Lung (tissue), 12 donors: ENCODE results near the gene RTTN. TPM values are rescaled to one million over a fixed set of nuclear protein-coding genes. Genes with fewer than 3 reads are reported as not detected.

ENCODE experiments used
- ATAC-seq: fragments of 200-7000 bp; cut with Tn5 transposase; one replicate; pipeline ENCODE4 v1.9.1; 2020; ENCODE audit warnings: moderate number of reproducible peaks; ENCODE audit not compliant: insufficient read depth, low FRiP score
- DNase-seq, 3 donors: peaks; one replicate each; pipeline ENCODE4 v3.0.0-alpha.2; 2013 to 2017
- H3K27ac ChIP-seq, 2 donors: one replicate each; pipeline ENCODE4 v1.5.1; 2013; ENCODE audit warnings: mild to moderate bottlenecking in 2 of 2, moderate library complexity in 2 of 2, control low read depth in 1 of 2, inconsistent platforms in 1 of 2, low read depth in 1 of 2, low read length in 1 of 2
- H3K27me3 ChIP-seq, 3 donors: one replicate each; pipeline ENCODE4 v1.5.1; 2013; ENCODE audit warnings: low read length in 2 of 3; ENCODE audit not compliant: control insufficient read depth in 3 of 3, insufficient read depth in 3 of 3
- H3K36me3 ChIP-seq, 4 donors: one replicate each; pipeline ENCODE4 v1.5.1; 2013; ENCODE audit warnings: low read length in 4 of 4, mild to moderate bottlenecking in 1 of 4, moderate library complexity in 1 of 4; ENCODE audit not compliant: control insufficient read depth in 4 of 4, insufficient read depth in 4 of 4
- H3K4me1 ChIP-seq, 5 donors: one replicate each; pipeline ENCODE4 v1.5.1; 2013; ENCODE audit warnings: low read length in 5 of 5, mild to moderate bottlenecking in 2 of 5, moderate library complexity in 1 of 5; ENCODE audit not compliant: control insufficient read depth in 5 of 5, insufficient read depth in 5 of 5
- H3K4me3 ChIP-seq: one replicate; pipeline ENCODE4 v1.5.1; 2013; ENCODE audit warnings: mild to moderate bottlenecking, control low read depth, moderate library complexity
- H3K9ac ChIP-seq, 2 donors: one replicate each; pipeline ENCODE4 v1.5.1; 2013; ENCODE audit warnings: low read length in 2 of 2, control low read depth in 1 of 2; ENCODE audit not compliant: insufficient read depth in 1 of 2
- H3K9me3 ChIP-seq, 4 donors: one replicate each; pipeline ENCODE4 v1.5.1; 2013; ENCODE audit warnings: low read length in 3 of 4, mild to moderate bottlenecking in 1 of 4, moderate library complexity in 1 of 4; ENCODE audit not compliant: control insufficient read depth in 4 of 4, insufficient read depth in 3 of 4
- WGBS, 2 donors: extraction: QIAGEN DNeasy Blood & Tissue Kit; methylation state at CpG; one replicate each; pipeline ENCODE4 v1.1.7; 2013; 5-methylcytosine and 5-hydroxymethylcytosine counted together
- polyA plus RNA-seq, 2 donors: library from polyadenylated mRNA; stranded (reverse); fragments of 200-250 nt; gene quantifications; one replicate each; pipeline ENCODE4 v1.2.1, GENCODE V29; 2013
- total RNA-seq, 2 donors: library from RNA; depleted of rRNA in 1 of 2; stranded (reverse); fragments of >200 nt in 1 of 2; gene quantifications; one replicate each; pipeline ENCODE4 v1.2.1, GENCODE V29; 2014 to 2021
- TF ChIP-seq, protein P1 (sequence below): IDR thresholded peaks from 2 replicates; pipeline ENCODE4 v1.5.1; 2012; ENCODE audit warnings: mild to moderate bottlenecking; ENCODE audit errors: control extremely low read depth, extremely low read depth
- donor health status: control.
- donor health status: control.
- donor health status: Bipolar disorder and iron deficiency.
- donor health status: healthy.
- donor health status: DM: yes; HTN: yes; CAD: no.

Gene RTTN
- total and polyA plus RNA-seq, 4 donors = 2.1 to 50.8 (median 9.2) TPM

DNA sequence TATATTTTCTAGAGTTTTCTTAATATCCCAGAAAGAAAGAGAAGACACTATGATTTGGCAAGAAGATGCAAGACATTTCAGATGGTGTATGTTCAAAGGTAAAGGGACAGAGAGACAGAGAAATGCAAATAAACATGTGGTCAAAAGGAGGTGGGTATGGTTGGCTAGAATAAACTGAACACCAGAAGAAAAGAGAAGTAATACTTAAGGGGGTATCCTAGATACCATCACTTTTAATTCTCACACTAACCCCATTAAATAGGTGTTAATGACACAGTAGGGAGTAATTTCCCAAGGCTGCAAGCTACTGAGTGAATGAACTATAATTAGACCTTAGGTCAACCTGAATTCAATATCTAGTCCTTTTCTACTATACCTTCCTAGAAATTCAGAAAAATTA, 146.6 kb downstream of the RTTN start:
- Histone ChIP-seq H3K4me1 (no peaks in the 10 kb centered on the region), H3K27ac (no peak overlapping the region), H3K9me3 (peaks cover 0 to 1% (median 0%) of the 10 kb centered on the region in 4 donors), H3K36me3 (peaks cover 0 to 18% (median 6%) of the 10 kb centered on the region in 4 donors), H3K9ac (no peak overlapping the region), H3K4me3 (no peak overlapping the region), H3K27me3 (no peaks in the 10 kb centered on the region)
- no peak for DNase-seq
- TF ChIP-seq, protein P1, sequence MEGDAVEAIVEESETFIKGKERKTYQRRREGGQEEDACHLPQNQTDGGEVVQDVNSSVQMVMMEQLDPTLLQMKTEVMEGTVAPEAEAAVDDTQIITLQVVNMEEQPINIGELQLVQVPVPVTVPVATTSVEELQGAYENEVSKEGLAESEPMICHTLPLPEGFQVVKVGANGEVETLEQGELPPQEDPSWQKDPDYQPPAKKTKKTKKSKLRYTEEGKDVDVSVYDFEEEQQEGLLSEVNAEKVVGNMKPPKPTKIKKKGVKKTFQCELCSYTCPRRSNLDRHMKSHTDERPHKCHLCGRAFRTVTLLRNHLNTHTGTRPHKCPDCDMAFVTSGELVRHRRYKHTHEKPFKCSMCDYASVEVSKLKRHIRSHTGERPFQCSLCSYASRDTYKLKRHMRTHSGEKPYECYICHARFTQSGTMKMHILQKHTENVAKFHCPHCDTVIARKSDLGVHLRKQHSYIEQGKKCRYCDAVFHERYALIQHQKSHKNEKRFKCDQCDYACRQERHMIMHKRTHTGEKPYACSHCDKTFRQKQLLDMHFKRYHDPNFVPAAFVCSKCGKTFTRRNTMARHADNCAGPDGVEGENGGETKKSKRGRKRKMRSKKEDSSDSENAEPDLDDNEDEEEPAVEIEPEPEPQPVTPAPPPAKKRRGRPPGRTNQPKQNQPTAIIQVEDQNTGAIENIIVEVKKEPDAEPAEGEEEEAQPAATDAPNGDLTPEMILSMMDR = no peak
- ATAC-seq = no peak

GRCh38 chr18:70047931-70048603, 157.4 kb downstream of the RTTN start:
- Histone ChIP-seq H3K27me3 (no peaks in the 10 kb centered on the region), H3K36me3 (peaks cover 0 to 12% (median 6%) of the 10 kb centered on the region in 4 donors), H3K4me1 (peaks cover 0 to 6% (median 0%) of the 10 kb centered on the region in 5 donors), H3K27ac (peak overlapping the region in 1 of 2 donors; percentile 45), H3K9me3 (no peaks in the 10 kb centered on the region), H3K9ac (no peak overlapping the region), H3K4me3 (no peak overlapping the region)
- no peak for ATAC-seq
- TF ChIP-seq, protein P1 = no peak
- peak in 2 of 3 donors; percentile 7 to 16 for DNase-seq
- 87 to 93% methylated on average over 4 of the region's 4 CpGs for WGBS, 2 donors

- Histone ChIP-seq H3K9ac (no peak overlapping the region), H3K4me3 (no peak overlapping the region), H3K36me3 (peaks cover 0 to 9% (median 2%) of the 10 kb centered on the region in 4 donors), H3K9me3 (no peaks in the 10 kb centered on the region), H3K27ac (peak overlapping the region in 1 of 2 donors; percentile 40), H3K27me3 (no peaks in the 10 kb centered on the region), H3K4me1 (peaks cover 0 to 6% (median 0%) of the 10 kb centered on the region in 5 donors)
- DNase-seq (no peak), ATAC-seq (no peak)
- WGBS, 2 donors = 81 to 88% methylated on average over 1 of the region's 1 CpG
- TF ChIP-seq, protein P1 = no peak
Observed at GRCh38 chr18:70046796-70047195, 158.7 kb downstream of the RTTN start.
